Skeletal muscle cell (primary cell): ENCODE data around the gene ATP6V0A4.

Source experiments
- DNase-seq: peaks from one replicate; pipeline ENCODE4 v3.0.0-alpha.2; 2010; ENCODE audit warnings: low read depth
- H3K4me3 ChIP-seq: 2 replicates; pipeline ENCODE4 v1.5.1; 2011; ENCODE audit warnings: low read depth, mild to moderate bottlenecking, control low read depth, low read length, moderate library complexity

Gene ATP6V0A4

DNA sequence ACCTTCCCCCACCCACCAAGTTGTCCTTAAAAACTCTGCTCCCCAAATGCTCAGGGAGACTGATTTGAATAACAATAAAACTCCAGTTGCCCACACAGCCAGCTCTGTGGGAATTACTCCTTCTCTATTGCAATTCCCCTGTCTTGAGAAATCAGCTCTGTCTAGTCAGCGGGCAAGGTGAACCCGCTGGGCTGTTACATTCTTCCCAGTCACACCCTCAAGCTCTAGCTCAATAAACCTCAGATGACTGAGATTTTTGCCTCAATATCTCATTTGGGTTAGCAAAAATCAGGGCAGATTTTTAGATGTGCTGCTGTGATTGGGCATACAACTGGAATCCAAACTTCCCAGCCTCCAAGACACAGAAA is 129.8 kb downstream of the ATP6V0A4 start:
- no peak for DNase-seq

DNA sequence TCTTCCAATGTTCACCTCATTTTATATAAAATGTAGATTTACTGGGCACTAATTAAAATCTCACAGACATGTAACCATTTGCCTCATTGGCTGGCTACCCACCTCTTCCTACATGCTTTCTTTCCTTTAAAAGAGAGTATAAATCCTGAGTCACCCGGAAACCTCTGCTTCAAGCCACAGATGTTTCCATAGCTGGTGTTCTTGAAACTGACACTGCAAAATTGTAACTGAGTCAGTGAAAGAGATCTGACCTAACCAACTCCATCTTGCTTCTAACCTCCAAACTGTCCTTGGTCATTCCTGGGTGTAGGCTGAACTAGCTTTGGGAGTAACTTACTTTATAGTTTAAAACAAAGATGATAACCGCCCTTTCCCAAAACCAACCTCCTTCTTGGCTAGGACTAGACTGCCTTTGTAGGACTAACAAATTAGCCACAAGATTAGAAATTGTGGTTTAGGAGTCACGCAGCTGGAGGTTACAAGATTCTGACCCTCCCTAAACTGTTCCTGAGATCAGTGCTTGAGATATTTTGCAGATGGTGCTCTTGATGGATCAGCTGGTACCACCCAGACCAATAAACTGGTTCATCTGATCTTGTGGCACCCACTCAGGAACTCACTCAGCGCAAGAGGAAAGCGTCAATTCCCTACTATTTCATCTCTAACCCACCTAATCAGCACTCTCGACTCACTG is 130.3 kb downstream of the ATP6V0A4 start:
- no peak overlapping the region for H3K4me3 ChIP-seq
- DNase-seq = no peak

More for the DNA sequence above, 129.8 kb downstream of the ATP6V0A4 start:
- H3K4me3 ChIP-seq = no peak overlapping the region

DNA sequence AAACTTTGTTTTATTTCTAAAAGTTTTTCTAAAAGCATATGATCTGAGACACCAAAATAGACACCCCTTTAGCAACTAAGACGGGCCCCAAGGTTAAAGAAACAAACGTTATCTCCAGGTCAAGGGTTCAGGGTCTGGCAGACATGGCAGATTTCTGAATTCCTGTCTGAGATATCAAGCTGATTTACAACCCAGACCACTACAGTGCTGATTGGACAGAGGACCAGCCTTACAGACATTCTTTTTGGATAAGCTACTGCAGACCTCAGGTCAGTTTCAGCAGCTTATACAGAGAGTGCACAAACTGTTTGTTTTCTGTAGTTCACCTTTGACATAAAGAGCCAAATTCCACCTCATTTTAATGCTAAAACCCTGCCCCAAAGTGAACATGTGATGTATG is 131.6 kb downstream of the ATP6V0A4 start:
- H3K4me3 ChIP-seq = no peak overlapping the region
- DNase-seq = no peak

DNA sequence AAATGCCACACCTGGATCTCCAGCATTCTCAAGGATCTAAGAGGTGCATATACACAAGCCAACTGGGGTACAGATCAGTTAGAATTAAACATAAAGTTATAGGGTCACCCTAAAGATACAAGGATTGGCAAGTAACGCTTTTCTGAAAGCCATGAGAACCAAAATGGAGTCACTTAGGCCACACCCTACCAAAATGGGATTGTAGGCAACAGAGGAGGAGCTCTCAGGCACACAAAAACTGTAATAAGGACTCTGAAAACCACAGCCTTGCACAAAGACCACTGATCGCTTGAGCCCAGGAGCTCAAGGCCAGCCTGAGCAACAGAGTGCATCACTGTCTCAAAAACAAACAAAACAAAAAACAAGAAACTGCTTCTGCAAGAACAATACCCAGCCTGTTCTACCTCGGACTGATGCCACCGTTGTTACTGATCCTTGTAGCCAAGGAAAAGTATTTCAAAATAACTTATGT is 132.3 kb downstream of the ATP6V0A4 start:
- no peak overlapping the region for H3K4me3 ChIP-seq
- DNase-seq = no peak

DNA sequence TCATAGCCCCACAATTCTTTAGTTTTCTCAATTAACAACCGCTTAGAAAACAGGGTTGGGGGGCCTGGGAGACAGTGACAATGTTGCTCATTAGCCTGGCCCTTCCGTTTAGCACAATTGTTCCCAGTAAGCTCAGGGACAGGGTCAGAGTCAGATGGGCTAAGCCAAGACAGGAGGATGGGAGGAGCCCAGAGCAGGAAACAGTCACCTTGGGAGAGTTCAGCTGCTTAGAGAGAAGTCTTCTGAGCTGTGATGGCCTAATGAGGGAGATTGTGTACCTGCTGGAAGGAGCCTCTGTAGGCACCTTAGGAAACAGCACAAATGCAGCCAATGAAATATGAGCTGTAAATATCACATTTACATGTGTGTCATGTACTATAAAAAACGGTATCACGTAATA is 132.7 kb downstream of the ATP6V0A4 start:
- no peak overlapping the region for H3K4me3 ChIP-seq
- no peak for DNase-seq

DNA sequence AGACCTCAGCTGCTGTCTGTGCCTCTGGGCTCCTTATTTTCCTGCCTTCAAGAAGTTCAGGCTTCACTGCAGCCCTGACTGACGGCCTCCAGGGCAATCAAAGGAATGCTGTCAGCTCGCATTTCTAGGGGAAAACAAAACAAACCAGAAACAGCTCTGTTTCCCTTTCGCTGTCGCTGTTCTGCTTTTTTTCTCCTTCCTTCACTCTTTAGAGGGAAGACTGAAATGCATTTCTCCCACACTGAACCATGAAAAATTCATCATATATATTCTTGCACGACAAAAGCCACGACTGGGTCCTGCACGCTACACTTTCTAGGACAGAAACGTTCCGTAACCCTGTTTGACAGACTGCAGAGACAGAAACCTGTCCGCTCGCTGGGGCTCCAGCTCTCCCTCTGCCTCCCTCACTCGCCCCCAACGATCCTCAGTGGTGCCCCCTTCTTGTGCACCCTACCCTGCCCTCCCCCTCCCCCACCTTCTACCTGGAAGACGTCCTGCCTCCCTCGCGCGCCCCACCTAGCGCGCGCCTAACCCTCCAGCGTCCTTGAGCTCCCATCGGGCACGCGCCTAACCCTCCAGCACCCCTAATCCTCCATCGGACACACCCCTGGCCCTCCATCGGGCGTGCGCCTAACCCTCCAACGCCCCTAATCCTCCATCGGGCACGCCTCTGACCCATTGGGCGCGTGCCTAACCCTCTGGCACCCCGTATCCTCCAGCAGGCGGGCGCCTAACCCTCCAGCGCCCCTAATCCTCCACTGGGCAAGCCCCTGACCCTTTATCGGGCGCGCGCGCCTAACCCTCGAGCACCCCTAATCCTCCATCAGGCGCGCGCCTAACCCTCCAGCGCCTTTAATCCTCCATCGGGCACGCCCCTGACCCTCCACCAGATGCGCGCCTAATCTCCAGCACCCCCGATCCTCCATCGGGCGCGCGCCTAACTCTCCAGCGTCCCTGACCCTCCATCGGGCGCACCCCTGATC is 134.0 kb downstream of the ATP6V0A4 start:
- DNase-seq = peak; percentile 0
- H3K4me3 ChIP-seq = peak overlapping the region; percentile 38

DNA sequence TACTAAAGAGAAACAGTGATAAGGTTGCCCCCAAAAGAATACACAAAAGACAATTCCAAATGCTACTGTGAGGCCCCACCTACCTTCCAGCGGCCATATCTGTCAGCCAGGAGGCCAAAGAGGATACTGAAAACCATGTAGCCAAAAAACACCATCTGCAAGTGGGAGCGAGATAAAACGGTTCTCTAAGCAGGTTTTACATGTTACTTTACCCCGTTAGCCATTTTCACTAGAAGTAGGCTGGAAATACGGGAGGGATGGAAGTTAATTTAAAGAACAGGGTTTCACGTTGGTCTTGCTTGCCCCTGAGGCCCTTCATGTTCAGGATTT is 135.0 kb downstream of the ATP6V0A4 start:
- no peak for DNase-seq
- H3K4me3 ChIP-seq = no peak overlapping the region

DNA sequence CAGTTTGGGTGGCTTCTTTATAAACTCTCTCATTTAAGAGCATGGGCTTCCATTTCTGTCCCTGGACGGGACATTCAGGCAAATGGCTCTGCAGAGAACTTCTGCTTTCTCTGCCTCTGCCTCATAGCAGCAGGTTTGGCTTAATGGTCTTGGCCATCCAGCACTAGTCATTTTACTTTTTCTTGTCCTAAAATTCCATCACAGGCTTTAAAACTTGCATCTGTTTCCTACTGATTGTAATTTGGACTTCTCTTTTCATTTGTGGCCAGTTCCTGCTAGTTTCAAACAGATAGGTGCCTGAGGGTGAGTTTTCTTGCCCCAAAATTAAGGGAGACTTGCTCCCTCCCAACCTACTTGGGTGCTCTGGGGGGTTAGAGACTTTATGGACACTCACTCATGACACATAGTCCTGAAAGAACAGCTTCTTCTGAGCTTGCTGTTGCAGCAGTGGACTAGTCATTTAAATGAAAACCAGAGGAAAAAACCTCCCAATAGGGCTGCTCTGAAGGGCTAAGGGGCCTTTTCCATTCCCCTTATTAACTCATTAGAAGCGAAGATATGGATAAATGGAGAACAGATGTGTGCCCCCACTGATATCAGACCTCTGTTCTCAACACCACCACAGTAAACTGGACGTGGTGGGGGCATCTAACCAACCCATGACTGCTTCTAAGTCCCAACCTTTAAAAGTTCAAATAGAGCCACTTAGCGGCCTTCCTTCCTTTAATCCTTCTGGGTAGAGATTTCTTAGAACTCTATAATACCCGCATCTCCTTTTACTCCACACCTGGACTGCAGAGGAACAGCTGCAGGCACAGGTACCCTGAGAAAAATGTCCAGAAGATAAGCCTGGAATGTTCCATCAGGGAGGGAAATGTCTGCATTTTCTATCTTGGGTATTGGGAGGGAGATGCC is 135.7 kb downstream of the ATP6V0A4 start:
- no peak overlapping the region for H3K4me3 ChIP-seq
- no peak for DNase-seq

DNA sequence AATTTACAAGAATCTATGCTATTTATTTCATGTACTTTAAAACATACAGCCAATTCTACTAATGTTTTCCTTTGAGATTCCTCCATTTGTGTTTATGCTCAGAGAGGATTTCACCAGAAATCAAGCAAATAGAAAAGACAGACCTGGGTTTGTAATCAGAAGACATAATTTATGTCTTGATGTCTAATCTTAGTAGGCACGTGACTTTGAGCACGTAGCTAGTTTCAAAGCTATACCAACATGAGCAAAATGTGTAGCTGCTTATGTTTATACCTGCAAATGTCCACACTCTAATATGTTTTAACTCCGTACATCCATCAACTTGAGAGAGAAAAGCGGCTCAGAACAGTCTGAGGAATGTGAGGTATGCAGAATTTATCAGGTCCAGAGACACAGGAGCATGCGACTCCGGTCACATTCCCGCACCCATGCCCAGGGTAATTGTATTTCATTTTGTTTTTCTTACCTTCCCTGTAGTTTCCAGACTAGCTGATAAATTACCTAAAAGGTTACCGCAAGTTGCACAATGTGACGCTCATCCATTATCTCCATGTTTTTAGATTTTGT is 136.8 kb downstream of the ATP6V0A4 start:
- DNase-seq = no peak
- no peak overlapping the region for H3K4me3 ChIP-seq

DNA sequence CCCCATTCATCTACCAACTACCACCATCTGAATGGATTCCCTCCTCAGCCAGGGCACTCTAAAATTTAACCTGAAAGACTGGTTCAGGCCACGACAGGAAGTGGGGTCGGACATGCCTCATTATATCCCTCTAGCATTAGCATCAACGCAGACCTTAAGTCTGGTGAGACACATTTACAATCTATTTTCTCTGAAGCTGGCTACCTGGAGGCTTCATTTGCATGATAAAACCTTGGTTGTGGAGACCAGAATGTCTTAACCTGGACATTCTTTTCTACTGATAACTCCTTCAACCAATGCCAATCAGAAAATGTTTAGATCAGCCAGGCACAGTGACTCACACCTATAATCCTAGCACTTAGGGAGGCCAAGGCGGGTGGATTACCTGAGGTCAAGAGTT is 139.1 kb downstream of the ATP6V0A4 start:
- H3K4me3 ChIP-seq = no peak overlapping the region
- no peak for DNase-seq

DNA sequence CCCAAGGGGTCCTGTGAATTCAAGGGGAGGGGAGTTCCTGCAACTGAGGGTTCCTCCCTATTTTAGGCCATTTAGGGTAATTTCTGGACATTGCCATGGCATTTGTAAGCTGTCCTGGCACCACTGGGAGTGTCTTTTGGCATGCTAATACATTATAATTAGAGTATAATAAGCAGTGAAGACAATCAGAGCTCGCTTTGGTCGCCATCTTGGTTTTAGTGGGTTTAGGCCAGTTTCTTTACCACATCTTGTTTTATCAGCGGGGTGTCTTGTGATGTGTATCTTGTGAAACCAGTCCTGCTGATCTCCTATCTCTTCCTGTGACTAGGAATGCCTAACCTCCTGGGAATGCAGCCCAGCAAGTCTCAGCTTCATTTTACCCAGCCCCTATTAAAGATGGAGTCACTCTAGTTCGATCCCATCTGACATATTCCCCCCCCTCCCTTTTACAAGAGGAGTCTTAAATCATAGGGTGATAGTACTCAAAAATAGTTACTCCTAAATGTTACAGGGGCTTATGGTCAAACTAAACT is 140.1 kb downstream of the ATP6V0A4 start:
- no peak overlapping the region for H3K4me3 ChIP-seq
- DNase-seq = no peak

DNA sequence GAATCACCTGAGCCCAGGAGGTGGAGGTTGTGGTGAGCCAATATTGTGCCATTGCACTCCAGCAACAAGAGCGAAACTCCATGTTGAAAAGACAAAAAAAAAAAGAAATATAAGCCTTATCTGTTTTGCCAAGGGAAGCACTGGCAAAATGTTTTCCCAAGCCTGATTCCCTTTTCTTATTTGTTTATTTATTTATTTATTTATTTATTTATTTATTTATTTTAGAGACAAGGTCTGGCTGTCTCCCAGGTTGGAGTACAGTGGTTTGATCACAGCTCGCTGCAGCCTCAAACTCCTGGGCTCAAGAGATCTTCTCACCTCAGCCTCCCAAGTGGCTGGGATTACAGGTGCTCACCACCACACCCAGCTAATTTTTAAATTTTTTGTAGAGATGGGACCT is 141.0 kb downstream of the ATP6V0A4 start:
- no peak overlapping the region for H3K4me3 ChIP-seq
- no peak for DNase-seq
